ENCODE measurements around the gene MPND.

Gene MPND

DNA sequence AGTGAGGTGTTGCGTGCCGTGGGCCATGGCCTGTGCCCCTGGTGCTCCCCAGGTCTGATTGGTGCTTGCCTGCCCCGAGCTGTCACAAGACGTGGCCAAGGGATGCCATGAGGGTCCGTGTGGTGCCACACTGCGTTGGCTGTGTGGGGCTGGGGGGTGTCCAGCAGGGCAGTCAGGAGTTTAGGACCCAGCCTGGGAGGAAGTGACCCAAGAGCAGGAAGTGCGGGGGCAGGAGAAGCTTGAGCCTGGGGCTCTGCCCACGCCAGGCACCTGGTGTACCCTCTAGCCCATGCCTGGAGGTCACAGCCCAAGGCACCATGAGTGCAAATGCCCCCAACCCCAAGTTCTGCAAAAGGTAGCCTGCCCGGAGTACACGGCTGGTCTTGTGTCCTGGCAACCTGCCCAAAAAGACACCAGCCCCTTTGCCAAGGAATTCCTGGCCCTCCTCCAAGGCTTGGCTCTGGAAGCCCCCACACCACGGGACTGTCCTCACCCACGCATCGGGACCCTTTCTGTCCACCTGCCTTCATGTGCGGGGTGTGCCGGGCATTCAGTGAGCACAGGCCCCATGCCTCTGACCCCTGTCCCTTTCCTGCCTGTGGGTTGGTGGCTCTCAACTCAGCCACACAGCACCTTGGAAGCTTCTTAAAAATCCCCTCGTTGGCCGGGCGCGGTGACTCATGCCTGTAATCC, 24.9 kb downstream of the MPND start:
- DNase-seq, result no peak

DNA sequence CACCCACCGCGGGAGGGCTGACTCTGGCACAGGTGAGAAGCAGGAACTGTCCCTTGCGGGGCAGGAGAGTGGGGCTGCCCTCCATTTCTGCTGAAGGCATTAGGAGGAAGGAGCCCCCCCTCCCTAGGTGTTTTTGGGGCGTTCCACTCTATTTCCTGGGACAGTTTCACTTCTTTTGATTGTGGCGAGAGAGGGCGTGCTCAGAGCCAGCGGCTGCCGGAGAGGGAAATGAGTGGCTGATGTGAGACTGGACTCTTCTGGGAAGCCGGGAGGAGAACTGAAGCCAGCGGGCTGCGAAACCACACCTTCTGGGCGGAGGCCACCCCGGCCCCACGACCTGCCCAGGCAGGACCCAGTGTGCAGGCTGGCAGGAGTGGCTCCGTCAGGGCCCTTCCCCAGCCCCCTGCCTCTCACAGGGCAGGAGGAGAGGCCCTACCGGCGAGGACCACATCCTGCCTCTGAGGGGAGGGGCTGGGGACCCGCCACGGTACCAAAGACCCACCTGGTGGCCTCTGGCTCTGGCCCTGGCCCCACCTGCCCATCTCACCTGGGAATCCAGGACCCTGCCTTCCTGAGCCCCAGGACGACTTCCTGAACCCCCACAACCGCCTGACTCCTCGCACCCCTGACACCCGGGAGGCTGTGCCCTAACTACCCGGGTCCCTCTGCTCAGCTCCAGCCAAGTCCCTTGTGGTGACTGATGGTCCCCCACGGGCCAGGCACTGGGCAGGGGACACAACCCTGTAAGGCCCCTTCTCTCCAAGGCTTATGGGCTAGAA, 25.9 kb downstream of the MPND start:
- peak; percentile 56 for DNase-seq

DNA sequence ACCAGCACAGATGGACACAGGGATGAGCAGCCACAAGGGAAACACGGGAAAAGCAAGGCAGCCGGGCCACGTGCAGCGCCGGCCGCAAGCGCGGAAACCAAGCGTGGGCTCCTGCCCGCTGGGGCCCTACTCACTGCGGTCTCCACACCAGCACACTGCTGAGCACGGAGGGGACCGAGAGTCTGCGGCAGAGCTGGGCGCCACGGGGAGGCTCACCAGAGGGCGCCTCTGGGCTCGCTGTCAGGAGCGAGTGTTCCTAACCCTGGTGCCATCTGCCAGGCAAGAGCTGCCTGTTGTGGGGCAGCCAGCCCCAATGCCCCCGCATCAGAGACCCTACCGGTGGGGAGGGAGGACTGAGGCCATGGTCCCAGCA, 26.5 kb downstream of the MPND start:
- peak; percentile 81 for DNase-seq

DNA sequence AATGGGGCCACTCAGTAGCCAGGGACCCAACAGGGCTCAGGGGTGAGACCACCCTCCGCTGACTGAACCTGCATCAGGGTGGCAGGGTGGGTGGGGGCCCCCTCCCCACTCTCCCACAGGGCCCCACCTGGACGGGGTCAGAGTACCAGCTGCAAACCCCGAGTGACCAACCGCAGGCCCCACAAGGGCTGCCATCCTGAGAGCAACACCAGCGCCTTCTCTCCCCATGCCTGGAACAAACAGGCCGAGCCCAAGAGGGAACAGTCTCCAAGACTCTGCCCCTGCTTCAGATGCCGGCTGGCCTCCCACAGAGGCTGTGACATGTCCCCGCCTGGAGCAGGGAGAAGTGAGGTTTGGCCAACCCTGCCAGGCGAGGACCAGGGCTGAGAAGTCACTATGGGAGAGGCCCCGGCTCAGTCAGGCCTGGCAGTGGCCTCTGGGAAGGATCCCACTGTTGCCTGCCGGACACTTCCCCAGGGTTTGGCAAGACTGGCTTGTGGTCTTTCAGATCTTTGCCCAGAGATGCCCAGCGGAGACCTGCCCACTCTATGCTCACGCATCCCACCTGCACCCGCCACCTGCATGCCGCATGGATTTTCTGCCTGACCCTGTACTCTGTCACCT, 27.2 kb downstream of the MPND start:
- no peak for DNase-seq

DNA sequence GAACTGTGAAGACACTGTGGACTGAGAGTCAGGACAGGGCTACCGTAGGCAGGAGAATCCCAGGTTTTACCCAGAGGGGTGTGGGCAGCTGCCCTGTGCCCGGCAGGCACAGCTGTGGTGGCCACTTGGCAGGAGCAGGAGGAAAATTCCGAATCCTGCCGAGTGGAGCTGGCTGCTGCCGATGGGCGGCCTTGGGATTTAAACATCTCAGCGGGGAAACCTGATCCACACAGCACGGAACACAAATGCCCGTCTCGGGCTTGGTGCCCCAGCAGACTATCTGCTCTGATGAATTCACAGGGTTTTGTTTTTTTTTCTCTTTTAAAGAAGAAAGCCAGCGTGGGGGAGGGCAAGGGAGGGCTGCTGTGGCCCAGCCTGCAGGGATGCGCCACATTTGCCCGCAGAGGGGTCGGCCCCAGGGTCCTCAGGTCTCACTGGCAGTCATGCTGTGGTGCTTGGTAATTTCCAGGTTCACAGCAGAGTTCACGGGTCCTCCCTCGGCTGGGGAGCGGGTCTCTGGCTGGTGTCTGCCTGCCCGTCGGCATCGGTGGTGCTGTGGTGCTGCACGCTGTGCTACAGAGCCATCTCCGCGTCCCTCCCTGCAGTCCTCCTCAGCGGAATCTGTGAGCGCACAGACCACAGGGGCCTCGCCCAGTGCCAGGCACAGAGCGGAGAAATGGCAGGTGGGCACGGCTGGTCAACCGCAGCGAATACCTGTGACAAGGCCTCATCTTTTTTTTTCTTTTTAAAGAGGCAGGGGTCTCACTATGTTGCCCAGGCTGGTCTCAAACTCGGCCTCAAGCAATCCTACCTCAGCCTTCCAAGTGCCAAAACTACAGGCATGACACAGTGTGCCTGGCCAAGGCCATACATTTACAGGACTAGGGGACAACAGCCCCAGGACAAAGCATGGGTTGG, 28.1 kb downstream of the MPND start:
- DNase-seq, result no peak

DNA sequence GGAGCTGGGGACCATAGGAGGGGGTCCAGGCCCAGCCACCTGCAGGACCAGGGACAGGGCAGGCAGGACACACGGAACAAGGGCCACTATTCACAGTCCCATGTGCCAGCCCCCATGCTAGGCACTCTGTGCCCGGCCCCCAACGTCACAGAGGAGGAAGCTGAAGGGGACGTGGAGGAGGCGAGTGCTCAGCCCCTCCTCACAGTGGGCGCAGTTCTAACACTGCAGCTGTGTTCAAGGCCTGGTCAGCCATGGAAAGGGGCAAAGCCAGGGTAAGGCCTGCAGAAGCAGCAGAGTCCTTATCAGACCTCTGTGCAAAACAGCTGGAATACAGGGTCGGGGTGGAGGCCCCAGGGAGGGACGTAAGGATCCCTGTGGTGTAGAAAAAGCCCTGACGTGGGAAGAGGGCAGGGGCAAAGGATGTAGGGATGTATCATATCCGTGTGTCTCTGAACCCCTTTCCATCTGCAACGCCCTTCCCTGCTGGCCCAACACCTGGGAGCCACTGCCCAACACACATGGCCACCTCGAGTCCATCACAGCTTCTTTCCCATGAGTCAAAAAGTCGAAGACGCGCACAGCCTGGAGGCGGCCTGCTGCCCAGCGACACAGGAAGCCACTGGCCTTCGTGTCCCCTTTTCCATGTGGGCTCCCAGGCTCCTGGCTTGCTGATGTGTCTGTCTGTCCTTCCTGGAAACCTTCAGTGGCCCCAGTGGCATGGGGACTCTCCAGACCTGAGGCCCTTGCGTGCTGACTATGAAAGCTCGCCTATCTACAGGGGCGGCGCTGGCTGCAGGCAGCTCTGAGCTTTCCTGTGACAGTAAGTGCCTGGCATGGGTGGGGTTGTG, 29.0 kb downstream of the MPND start:
- no peak for DNase-seq

DNA sequence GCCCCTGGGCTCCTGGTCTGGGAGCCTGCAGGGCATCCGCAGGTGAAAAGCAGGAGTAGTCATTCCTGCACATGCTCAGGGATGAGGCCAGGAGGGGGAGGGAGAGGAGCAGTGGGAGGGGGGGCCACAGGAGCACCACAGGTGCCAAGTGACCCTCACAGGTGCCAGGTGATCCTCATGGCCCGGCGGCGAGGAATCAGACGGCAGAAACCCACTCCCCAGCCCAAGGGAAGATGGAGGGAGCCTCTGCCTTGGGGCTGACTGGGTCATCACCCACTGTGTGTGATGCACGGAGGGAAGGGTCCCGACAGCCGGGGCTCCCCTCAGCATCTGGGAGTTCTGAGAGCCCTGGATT, 29.6 kb downstream of the MPND start:
- DNase-seq, result no peak

DNA sequence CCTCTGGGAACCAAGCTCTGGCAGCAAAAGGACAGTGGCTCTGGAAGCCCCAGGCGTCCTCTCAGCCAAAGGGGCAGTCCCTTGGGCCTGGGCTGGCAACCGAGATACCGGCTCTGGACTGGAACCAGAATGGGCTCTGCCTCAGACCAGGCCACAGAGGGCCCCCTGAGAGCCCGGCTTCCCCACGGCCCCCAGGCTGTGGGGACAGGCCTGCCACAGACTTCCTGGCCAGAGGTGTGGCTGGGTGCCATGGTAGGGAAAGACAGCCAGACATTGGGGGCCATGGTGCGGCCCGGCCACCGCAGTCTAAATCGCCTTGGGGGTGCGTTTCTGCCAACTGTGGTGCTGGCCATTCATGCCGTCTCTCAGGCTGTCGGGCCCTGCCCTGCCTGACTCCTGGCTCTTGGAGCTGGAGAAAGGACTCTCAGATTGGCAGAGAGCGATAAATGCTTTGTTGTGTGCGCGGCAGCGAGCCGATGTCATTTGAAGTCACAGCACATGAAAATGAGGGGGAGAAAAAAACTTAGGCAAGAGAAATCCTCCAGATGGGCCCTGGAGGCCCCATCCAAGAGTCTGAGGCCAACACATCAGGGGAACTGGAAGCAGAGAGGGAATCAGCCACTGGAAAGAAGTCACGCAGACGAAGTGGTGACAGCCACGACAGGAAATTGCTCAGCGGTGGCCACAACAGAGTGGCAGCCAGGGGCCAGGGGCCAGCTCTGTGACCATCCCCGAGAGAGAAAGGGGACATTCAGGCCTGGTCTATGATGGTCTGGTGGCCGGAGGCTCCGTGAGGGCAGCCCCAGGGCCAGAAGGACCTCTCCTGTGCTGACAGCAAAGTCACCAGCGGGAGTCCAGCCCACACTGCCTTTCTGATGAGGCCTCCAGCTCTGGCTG, 30.5 kb downstream of the MPND start:
- no peak for DNase-seq

DNA sequence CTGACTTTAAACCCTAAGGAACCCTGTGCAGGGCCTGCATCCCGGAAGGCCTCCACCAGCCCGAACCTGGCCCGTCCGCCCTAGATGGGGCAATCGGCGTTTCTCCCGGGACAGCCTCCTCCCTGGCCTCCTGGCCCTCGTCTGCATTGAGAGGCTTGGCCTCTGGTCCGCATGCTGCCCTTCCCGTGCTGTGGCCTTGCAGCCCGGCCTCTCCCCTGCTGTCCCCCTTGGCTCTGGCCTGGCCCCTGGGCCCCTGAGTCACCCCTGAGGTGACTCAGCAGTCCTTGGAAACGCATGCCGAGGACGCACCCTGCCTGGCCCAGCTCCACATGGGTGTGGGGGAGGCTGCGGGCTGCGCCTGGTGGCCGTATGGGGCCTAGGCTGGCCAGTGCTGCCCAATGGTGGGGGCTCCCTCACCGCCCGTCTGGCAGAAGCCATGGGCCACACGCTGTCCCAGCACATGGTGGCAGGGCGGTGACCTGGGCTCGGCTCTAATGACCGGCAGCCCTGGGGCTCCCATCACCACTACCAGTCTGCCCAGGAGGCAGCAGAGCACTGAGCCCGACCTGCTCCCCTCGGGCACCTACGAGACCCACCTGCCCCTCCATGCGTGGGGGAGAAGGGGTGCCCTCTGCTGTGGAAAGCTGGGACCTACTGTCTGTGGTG, 31.3 kb downstream of the MPND start:
- no peak for DNase-seq

DNA sequence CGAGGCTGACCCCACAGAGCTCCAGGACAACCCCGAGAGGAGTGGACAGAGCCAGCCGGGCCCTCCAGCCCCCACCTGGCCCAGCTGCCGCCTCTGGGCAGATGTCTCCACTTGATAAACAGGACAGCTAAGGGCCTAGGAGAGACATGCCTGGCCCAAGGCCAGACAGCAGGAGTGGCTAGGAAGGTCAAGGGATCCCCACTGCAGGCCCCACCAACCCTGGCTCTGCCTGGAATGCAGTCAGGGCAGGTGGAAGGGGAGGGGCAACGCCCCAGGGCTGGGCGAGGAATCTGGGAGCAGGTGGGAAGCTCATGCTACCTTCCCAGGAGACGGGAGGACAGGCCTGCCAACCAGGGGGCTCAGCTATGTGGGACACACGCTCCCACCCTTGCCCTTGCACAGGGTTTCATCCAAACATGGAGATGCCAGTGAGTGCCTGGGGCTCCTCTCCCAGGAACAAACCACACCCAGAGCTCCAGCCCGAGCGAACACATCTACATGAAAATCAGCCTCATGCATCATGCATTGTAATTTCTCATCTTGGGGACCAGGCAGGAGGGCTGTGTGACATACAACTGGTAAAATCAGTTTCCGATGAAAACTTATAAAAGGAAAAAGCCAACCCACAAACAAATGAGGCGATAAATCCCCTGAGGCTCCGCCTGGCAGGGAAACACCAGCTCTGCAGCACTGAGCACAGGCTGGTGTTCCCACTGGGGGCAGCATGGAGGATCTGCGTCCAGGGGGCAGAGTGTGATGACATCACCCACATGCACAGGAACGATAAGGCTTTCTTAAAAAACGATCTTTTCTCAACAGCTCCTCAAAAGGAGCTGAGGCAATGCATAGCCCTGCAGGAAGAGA, 32.0 kb downstream of the MPND start:
- DNase-seq, result no peak

DNA sequence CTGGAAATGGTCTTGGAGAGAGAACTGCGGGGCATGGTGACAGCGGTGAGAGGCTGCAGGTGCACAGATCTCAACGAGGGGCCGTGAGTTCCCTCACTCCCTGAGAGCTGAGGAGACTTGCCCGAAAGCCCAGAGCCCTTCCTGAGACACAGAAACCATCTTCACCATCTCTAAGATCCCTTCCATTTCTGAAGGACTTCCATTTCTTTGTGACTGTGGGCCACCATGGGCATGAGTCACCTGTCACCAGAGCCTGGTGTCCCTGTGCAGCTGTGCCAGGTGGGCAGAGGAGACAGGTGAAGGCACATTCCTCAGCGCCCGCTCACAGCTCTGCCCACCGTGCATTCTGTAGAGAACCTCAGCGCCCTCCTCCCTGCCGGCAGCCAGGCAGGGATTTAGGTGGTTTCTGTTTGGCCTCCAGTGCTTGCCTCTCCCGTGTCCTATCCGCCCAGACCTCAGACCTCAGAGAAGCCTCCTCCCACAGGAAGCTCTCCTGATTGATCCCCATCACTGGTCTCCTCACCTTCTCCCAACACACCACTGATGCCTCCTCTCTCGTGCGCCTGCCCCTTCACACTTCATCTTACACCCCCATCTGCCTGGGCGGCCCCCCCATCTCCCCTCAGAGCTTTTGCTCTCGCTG, 32.8 kb downstream of the MPND start:
- DNase-seq, result no peak

DNA sequence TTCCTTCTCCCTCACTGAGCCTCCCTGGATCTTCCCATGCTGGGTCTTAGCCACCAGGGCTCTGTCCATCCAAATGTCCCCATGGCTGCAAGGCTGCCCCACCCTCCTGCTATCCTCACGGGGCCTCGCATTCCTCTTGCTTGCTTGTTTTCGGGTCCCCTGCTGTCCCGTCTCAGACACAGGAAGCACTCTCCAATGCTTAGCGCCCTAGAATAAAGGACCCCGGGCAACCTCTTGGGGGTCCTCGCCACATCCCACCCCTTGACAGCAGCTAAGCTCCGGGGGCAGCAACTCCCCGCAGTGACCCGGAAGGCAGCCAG, 33.3 kb downstream of the MPND start:
- no peak for DNase-seq

DNA sequence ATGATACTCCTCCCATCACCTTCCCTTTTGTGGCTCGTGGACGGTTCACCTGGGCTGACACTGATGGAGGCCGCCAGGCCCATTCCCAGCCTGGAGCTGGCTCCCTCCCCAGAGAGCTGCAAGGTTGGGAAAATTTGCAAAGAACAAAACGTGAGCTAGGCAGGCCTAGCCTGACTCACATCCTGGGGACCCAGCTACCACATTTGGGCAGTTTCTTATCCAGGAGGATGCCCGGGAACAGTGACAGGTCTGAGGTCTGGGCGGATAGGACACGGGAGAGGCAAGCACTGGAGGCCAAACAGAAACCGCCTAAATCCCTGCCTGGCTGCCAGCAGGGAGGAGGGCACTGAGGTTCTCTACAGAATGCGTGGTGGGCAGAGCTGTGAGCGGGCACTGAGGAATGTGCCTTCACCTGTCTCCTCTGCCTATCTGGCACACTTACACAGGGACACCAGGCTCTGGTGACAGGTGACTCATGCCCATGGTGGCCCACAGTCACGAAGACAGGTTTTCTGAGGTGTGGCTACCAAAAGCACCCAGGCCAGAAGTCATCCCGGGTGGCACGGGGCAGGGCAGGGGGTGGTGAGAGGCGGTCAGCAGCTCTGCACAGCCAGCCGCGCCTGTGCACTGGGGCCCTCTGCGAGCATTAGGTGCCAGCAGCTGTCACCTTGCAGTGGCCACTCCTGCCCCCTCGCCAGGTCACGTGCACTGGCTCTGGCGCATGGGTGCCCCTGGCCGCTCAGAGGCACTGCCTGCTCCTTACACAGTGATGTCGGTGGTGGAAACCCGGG, 33.8 kb downstream of the MPND start:
- DNase-seq, result no peak

DNA sequence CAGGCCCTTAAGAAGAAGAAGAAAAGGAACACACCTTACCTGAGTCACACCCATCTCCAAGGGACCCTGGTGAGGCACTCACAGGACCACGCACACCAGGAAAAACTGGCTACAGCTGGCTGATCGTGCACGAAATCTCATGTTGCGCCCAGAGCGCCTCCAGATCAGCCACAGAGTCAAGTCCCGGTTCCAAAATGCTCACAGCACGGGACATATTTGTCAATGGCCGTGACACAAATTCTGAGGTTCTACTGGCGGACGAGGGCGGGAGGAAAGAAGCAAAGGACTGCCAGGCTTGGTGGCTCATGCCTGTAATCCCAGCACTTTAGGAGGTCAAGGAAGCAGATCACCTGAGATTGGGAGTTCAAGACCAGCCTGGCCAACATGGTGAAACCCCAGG, 35.5 kb downstream of the MPND start:
- no peak for DNase-seq

DNA sequence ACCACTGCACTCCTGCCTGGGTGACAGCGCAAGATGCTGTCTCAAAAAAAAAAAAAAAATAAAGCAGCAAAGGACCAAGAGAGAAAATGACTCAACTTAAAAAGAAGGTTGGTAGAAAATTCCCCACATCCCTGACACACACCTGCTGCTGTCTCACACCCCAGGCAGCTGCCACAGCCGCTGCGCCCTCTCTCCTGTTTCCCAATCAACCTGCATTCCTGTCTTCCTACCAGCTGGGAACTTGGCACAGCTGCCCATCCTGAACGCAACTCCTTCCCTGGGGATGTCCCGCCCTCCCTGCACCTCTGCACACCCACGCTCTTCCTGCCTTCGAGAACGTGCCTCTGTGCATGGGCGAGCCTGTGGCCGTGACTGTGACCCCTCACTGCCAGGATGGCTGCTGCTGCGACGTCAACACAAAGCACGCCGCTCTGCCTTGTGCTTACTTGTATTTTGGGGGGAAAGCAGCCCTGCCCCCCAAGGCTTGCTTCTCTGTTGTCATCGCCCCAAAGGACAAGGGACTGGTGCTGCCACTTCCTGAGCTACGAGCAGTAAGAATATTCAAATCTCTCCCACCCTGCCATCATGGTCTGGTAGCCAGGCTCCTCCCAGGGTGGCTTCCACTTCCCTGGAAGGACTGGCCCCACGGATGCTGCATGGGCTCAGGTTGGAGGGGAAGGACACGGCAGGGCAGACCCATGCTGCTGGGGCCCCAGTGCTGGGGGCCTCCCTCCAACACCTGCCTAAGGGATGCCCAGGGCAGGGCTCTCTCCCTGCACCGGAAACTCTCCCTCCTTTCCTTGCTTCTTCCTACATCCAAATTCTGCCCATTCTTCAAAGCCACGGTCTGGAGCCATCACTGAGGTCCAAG, 36.3 kb downstream of the MPND start:
- DNase-seq, result peak; percentile 41

DNA sequence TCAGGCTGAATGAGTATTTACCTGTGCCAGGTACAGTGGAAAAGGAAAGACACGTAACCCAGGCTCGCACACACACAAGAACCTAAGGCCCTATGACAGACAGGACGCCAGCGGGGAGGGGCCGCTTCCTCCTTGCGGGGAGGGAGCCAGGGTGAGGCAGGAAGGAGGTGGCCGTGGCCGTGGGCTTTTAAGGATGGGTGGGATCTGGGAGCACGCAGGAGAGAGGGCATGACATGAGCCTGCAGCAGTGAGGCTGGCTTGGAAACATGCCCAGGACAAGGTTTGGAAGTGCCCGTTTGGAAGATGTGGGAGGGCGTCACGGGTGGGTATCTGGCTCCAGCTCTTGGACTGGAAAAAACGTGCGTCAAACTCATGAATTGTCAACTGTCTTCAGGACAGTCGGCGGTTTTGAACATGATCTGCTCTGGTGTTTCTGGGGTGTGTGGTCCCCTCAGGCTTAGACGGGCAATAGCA, 36.9 kb downstream of the MPND start:
- DNase-seq, result peak; percentile 50

All from stimulated activated CD4-positive, alpha-beta T cell treated with anti-CD3 and anti-CD28 coated beads, Interleukin-4, amount 100 ng/mL, for 1 hour (primary cell).